ENCODE measurements around the gene NTM. TPM values are rescaled to one million over a fixed set of nuclear protein-coding genes. Genes with fewer than 3 reads are reported as not detected.

NTM gene
- total RNA-seq, 2 donors from 2014 or later, result 1.7 to 3.6 TPM

DNA sequence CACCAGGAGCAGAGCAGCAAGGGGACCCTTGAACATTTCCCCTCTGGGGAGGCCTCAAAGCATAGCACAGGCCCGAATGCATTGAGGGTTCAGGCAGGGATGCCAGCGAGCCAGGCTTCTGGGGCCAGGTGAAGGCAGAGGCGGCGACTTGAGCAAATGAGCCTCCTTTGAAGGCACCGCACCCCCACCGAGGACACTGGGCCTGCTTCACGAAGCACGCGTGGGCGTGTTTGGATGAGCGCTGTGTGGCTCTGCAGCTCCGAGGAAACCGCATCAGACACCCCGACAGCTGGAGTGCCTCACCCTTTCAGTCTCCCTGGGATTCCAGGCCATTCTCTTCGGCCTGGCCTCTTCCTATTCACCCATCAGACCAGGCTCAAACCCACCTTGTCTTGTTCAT lies 301.8 kb downstream of the NTM start:
- H3K4me3 ChIP-seq (ENCODE audit: low read length), result no peak overlapping the region
- TF ChIP-seq, protein P1, sequence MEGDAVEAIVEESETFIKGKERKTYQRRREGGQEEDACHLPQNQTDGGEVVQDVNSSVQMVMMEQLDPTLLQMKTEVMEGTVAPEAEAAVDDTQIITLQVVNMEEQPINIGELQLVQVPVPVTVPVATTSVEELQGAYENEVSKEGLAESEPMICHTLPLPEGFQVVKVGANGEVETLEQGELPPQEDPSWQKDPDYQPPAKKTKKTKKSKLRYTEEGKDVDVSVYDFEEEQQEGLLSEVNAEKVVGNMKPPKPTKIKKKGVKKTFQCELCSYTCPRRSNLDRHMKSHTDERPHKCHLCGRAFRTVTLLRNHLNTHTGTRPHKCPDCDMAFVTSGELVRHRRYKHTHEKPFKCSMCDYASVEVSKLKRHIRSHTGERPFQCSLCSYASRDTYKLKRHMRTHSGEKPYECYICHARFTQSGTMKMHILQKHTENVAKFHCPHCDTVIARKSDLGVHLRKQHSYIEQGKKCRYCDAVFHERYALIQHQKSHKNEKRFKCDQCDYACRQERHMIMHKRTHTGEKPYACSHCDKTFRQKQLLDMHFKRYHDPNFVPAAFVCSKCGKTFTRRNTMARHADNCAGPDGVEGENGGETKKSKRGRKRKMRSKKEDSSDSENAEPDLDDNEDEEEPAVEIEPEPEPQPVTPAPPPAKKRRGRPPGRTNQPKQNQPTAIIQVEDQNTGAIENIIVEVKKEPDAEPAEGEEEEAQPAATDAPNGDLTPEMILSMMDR (conservative IDR thresholded peaks at IDR 0.05), result no peak
- H3K4me1 Mint-ChIP-seq, result peaks cover 3% of the 10 kb centered on the region
- H3K9ac ChIP-seq (ENCODE audit: extremely low read depth, low read length, poor library complexity, severe bottlenecking), result no peak overlapping the region
- no peak overlapping the region for H3K27ac Mint-ChIP-seq
- H3K27me3 Mint-ChIP-seq (ENCODE audit: insufficient read depth), result peaks cover 10% of the 10 kb centered on the region
- peaks cover 4% of the 10 kb centered on the region for H3K27me3 ChIP-seq (ENCODE audit: control insufficient read depth, insufficient read depth, low read length, poor library complexity, severe bottlenecking)
- no peak overlapping the region for H3K27ac ChIP-seq (ENCODE audit: low read depth, low read length)
- H3K36me3 ChIP-seq (ENCODE audit: control insufficient read depth, insufficient read depth, low read length), result no peaks in the 10 kb centered on the region
- H3K4me1 ChIP-seq (ENCODE audit: control insufficient read depth, insufficient read depth, low read length), result no peaks in the 10 kb centered on the region
- no peaks in the 10 kb centered on the region for H3K9me3 Mint-ChIP-seq
- H3K9me3 ChIP-seq (ENCODE audit: control insufficient read depth, low read length), result no peaks in the 10 kb centered on the region
- DNase-seq, result no peak
- 88 to 89% methylated on average over 14 to 15 of the region's 15 CpGs for WGBS, 2 experiments (ENCODE audit: insufficient coverage in 1 of 2, insufficient read length in 1 of 2)
- no peaks in the 10 kb centered on the region for H3K36me3 Mint-ChIP-seq (ENCODE audit: low read depth)
- H3K4me3 Mint-ChIP-seq, result no peak overlapping the region

DNA sequence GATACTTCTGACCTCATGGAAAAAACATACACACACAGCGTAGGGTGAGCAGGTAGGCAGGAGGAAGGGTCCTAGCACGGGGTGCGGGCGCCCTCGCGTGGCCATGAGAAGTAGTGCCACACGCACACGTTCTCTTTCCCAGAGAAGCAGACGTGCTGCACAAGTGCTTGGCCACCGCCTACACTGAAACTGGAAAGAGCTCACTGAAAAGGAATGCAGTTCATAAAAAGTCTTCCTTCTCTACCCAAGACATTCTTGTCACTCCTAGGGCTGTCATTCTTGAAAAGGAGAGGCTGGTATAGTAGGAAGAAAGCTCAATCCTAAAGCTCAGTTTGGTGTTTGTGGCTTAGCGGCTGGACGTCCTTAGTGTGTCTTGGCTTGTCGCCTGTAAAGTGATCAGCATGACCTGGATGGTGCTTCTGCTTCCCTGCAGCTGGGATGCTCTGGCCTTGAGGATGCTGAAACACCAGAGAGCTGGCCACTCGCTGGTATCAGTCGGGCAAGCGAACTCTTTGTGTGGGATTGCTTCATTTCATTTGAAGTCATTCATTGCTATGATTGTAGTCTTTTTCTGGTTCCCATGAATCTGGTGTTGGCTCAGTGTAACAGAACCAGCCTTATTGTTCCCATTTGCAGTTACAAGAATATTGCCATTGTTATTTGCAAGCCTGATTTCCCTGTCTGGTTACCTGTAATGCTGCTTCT lies 303.8 kb downstream of the NTM start:
- peaks cover 8% of the 10 kb centered on the region for H3K27me3 Mint-ChIP-seq (ENCODE audit: insufficient read depth)
- DNase-seq, result peak; percentile 94
- H3K9me3 Mint-ChIP-seq, result no peaks in the 10 kb centered on the region
- H3K36me3 Mint-ChIP-seq (ENCODE audit: low read depth), result no peaks in the 10 kb centered on the region
- Histone ChIP-seq H3K9me3 (ENCODE audit: control insufficient read depth, low read length) (no peaks in the 10 kb centered on the region), H3K36me3 (ENCODE audit: control insufficient read depth, insufficient read depth, low read length) (no peaks in the 10 kb centered on the region), H3K4me1 (ENCODE audit: control insufficient read depth, insufficient read depth, low read length) (peaks cover 4% of the 10 kb centered on the region), H3K9ac (ENCODE audit: extremely low read depth, low read length, poor library complexity, severe bottlenecking) (no peak overlapping the region), H3K27me3 (ENCODE audit: control insufficient read depth, insufficient read depth, low read length, poor library complexity, severe bottlenecking) (peaks cover 4% of the 10 kb centered on the region), H3K4me3 (ENCODE audit: low read length) (no peak overlapping the region), H3K27ac (ENCODE audit: low read depth, low read length) (no peak overlapping the region)
- TF ChIP-seq, protein P1 (conservative IDR thresholded peaks at IDR 0.05), result peak; percentile 99
- no peak overlapping the region for H3K27ac Mint-ChIP-seq
- H3K4me3 Mint-ChIP-seq, result no peak overlapping the region
- 40 to 59% methylated on average over 11 to 16 of the region's 16 CpGs for WGBS, 2 experiments (ENCODE audit: insufficient coverage in 1 of 2, insufficient read length in 1 of 2)
- peaks cover 11% of the 10 kb centered on the region for H3K4me1 Mint-ChIP-seq

DNA sequence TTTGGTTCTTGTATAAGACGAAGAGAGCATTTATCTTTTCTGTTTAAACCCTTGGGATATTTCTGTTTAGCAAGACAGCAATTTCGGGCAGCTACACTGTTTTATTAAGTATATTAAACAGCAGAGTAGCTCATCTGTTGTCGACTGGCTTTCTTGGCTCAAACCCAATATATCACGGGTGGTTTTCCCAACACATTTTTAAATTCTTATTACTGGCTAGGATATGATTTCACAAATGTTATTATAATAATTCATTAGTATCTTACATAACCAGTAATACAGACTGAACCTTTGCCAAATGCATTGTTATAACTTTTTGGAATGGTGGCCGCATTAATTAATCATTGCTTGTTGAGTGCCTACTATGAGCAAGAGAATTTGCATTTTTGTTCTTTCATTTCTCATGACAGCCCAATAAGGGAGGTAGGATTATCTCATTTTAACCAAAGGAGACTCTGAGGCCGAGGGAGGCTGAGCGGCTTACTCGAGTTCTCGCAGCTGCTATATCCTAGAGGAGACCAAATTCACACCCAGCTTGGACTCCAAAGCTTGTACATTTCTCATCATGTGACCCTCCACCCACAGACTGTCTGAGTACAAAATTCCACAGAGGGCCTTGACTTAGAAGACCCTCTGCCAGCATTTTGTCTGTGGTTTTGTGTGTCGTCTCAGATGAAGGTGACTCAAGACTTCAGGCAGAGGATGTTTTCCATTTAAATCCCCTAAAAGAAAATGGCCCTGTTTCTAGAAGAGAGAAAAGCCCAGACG lies 304.9 kb downstream of the NTM start:
- H3K27me3 ChIP-seq (ENCODE audit: control insufficient read depth, insufficient read depth, low read length, poor library complexity, severe bottlenecking), result no peaks in the 10 kb centered on the region
- Mint-ChIP-seq H3K4me1 (peaks cover 11% of the 10 kb centered on the region), H3K4me3 (no peak overlapping the region), H3K36me3 (ENCODE audit: low read depth) (no peaks in the 10 kb centered on the region), H3K27me3 (ENCODE audit: insufficient read depth) (peaks cover 8% of the 10 kb centered on the region), H3K27ac (no peak overlapping the region), H3K9me3 (no peaks in the 10 kb centered on the region)
- TF ChIP-seq, protein P1 (conservative IDR thresholded peaks at IDR 0.05), result no peak
- H3K9me3 ChIP-seq (ENCODE audit: control insufficient read depth, low read length), result no peaks in the 10 kb centered on the region
- H3K36me3 ChIP-seq (ENCODE audit: control insufficient read depth, insufficient read depth, low read length), result no peaks in the 10 kb centered on the region
- peaks cover 4% of the 10 kb centered on the region for H3K4me1 ChIP-seq (ENCODE audit: control insufficient read depth, insufficient read depth, low read length)
- H3K4me3 ChIP-seq (ENCODE audit: low read length), result no peak overlapping the region
- WGBS, 2 experiments (ENCODE audit: insufficient coverage in 1 of 2, insufficient read length in 1 of 2), result 97 to 100% methylated on average over 1 to 11 of the region's 11 CpGs
- no peak overlapping the region for H3K27ac ChIP-seq (ENCODE audit: low read depth, low read length)
- H3K9ac ChIP-seq (ENCODE audit: extremely low read depth, low read length, poor library complexity, severe bottlenecking), result no peak overlapping the region
- no peak for DNase-seq
